A549 treated with AZD9567 at 1 μM for 4 hours (cell line): ENCODE measurements around the gene RAP2B. TPM values are rescaled to one million over a fixed set of nuclear protein-coding genes. Genes with fewer than 3 reads are reported as not detected.

Experiments used
- total RNA-seq: library from RNA; stranded (reverse); fragments of 200-300 nt; extraction: Qiagen RNA extraction; gene quantifications from 5 replicates; pipeline ENCODE4 v1.2.3, GENCODE V29; 2022; ENCODE audit not compliant: insufficient read depth

RAP2B gene
- total RNA-seq: 7.8 to 8.9 TPM (median 8.2 TPM) in 5 replicates

DNA sequence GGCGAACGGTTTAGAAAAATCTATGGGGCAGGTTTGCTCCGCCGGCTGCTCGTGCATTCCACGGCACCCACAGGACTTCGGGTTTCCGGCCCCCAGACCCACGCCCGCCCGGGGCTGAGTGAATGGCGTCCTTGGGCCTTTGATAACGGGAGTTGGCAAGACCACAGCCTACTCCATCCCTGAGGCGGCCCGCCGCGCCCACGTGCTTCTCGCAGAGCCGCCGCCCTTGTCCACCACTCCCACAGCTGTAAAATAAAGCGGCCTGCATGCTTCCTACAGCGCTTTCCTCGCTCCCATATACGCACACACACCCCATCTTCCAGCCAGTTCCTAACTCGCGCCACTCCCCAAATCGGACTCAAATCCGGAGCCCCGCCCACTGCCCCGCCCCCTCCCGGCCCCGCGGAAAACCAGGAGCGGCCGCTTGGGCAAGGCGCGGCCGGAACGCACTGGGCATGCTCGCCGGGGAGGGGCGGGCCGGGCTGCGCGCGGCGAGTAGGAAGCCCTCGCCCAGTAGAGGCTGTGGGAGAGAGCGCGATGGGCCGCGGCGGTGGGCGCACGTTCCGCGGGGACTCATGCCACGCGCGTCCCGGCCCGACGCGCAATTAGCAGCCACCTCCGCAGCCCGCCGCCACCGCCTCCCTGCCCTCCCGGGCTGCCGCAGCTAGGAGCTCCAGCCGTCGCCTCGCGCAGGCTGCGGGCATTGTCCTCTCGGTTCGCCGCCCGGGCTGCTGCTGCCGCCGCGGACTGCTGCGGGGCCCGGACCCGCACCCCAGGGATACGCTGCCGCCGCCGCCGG lies at the start of gene RAP2B:
TSS of gene RAP2B (plus strand) at position 513 of the 799 bp plus-strand sequence. CDS start 468 bp downstream, outside the sequence.

